HCT116 (cell line): Measurements from ENCODE around the gene PAFAH1B1. TPM values are rescaled to one million over a fixed set of nuclear protein-coding genes. Genes with fewer than 3 reads are reported as not detected.

ENCODE experiments used
- ATAC-seq: fragments of 200-7000 bp; cut with Tn5 transposase; 2 replicates; pipeline ENCODE4 v1.9.1; 2020; ENCODE audit warnings: mild to moderate bottlenecking, moderate library complexity
- BruUV-seq: library from RNA; stranded (reverse); fragments of 400-500 nt; replicated peaks from 2 replicates; lab custom pipeline; 2021; lab: Mats Ljungman, UMichigan
- CTCF ChIA-PET: fragments of 300-600 bp; sonication (Branson Sonifier 250); formaldehyde crosslinking; loops from one replicate; lab custom pipeline; 2021; ENCODE audit warnings: antibody characterized with exemption; lab: Charles Lee
- POLR2A ChIA-PET: fragments of 300-600, 350-600 bp; sonication (Branson Sonifier 250); formaldehyde crosslinking; loops from one replicate; lab custom pipeline; 2021; ENCODE audit warnings: antibody characterized with exemption; lab: Charles Lee
- RAD21 ChIA-PET, 2 experiments: fragments of 300-600 bp; sonication (Branson Sonifier 250); formaldehyde crosslinking; loops; one replicate each; lab custom pipeline; 2023; ENCODE audit warnings: low total read pairs in 2 of 2; ENCODE audit not compliant: uncharacterized antibody in 2 of 2, unreplicated experiment in 2 of 2, low non-redundant PET in 1 of 2; lab: Charles Lee
- DNase-seq: peaks from one replicate; pipeline ENCODE4 v3.0.0-alpha.2; 2010; ENCODE audit warnings: low read depth, low spot score
- H2AFZ ChIP-seq: fragments of 200-600 bp; shearing (Covaris generic), sonication (generic); 2 replicates; pipeline ENCODE4 v1.6.1; 2017; ENCODE audit warnings: low read depth, mixed run types, mixed read lengths, antibody characterized with exemption, low read length; ENCODE audit not compliant: poor library complexity, severe bottlenecking
- H3K27ac ChIP-seq: 2 replicates; pipeline ENCODE4 v1.5.1; 2012; ENCODE audit warnings: low read depth, low read length
- H3K27me3 ChIP-seq: fragments of 200-600 bp; sonication (generic); 2 replicates; pipeline ENCODE4 v1.6.1; 2016; ENCODE audit warnings: mixed run types, low read length, mixed read lengths; ENCODE audit not compliant: insufficient read depth
- H3K36me3 ChIP-seq, 2 experiments: fragments of 200-500 bp in 1 of 2; fragments of 200-600 bp in 1 of 2; sonication (Bioruptor generic) in 1 of 2; sonication (generic) in 1 of 2; 2 replicates each; pipeline versions ENCODE4 v1.5.1 to v1.6.1; 2014 to 2016; ENCODE audit warnings: low read length in 2 of 2, inconsistent platforms in 1 of 2, mixed read lengths in 1 of 2, mixed run types in 1 of 2; ENCODE audit not compliant: insufficient read depth in 2 of 2, control insufficient read depth in 1 of 2
- H3K4me1 ChIP-seq, 2 experiments: fragments of 200-600 bp in 1 of 2; sonication (generic) in 1 of 2; 2 replicates each; pipeline versions ENCODE4 v1.5.1 to v1.6.1; 2012 to 2017; ENCODE audit warnings: low read length in 2 of 2, inconsistent platforms in 1 of 2, mild to moderate bottlenecking in 1 of 2, mixed read lengths in 1 of 2, mixed run types in 1 of 2, moderate library complexity in 1 of 2; ENCODE audit not compliant: insufficient read depth in 2 of 2, control insufficient read depth in 1 of 2
- H3K4me2 ChIP-seq: fragments of 200-600 bp; sonication (generic); 2 replicates; pipeline ENCODE4 v1.6.1; 2017; ENCODE audit warnings: mixed run types, low read length, mixed read lengths
- H3K4me3 ChIP-seq, 2 experiments: fragments of 200-600 bp in 1 of 2; sonication (generic) in 1 of 2; replicated peaks in 1 of 2; 2 replicates each; pipeline ENCODE4 v1.5.1; 2011 to 2016; ENCODE audit warnings: low read length in 2 of 2, control low read depth in 1 of 2, low read depth in 1 of 2, mild to moderate bottlenecking in 1 of 2, mixed read lengths in 1 of 2, mixed run types in 1 of 2
- H3K79me2 ChIP-seq: fragments of 200-600 bp; sonication (generic); 2 replicates; pipeline ENCODE4 v1.6.1; 2017; ENCODE audit warnings: mild to moderate bottlenecking, mixed run types, low read length, moderate library complexity, mixed read lengths; ENCODE audit not compliant: insufficient read depth
- H3K9ac ChIP-seq: fragments of 200-600 bp; sonication (generic); 2 replicates; pipeline ENCODE4 v1.6.1; 2016; ENCODE audit warnings: low read length, mixed read lengths
- H3K9me2 ChIP-seq: fragments of 200-600 bp; sonication (generic), shearing (Covaris generic); 2 replicates; pipeline ENCODE4 v1.6.1; 2017; ENCODE audit warnings: mixed run types, mild to moderate bottlenecking, moderate library complexity; ENCODE audit not compliant: insufficient read depth
- H3K9me3 ChIP-seq, 2 experiments: fragments of 200-500 bp in 1 of 2; fragments of 200-600 bp in 1 of 2; sonication (Bioruptor generic) in 1 of 2; sonication (generic) in 1 of 2; 2 replicates each; pipeline ENCODE4 v1.6.1; 2014 to 2017; ENCODE audit warnings: low read length in 2 of 2, mixed read lengths in 2 of 2, inconsistent platforms in 1 of 2, low read depth in 1 of 2, mild to moderate bottlenecking in 1 of 2, mixed run types in 1 of 2, moderate library complexity in 1 of 2; ENCODE audit not compliant: control insufficient read depth in 1 of 2, insufficient read depth in 1 of 2
- H4K20me1 ChIP-seq: fragments of 200-600 bp; sonication (generic), shearing (Covaris generic); 2 replicates; pipeline ENCODE4 v1.6.1; 2017; ENCODE audit warnings: mixed run types, mild to moderate bottlenecking, moderate library complexity; ENCODE audit not compliant: insufficient read depth
- ATF3 ChIP-seq: IDR thresholded peaks from 2 replicates; pipeline ENCODE4 v1.6.1; 2012
- CEBPB ChIP-seq: IDR thresholded peaks from 2 replicates; pipeline ENCODE4 v1.6.1; 2012; ENCODE audit warnings: low read depth
- CTCF ChIP-seq, 3 experiments: fragments of 200-600 bp in 1 of 3; sonication (generic) in 1 of 3; IDR thresholded peaks in 2 of 3; conservative IDR thresholded peaks in 1 of 3; 2 replicates each; pipeline ENCODE4 v1.5.1; 2012 to 2017; ENCODE audit warnings: low read depth in 2 of 3, low read length in 2 of 3, antibody characterized with exemption in 1 of 3, borderline replicate concordance in 1 of 3, control low read depth in 1 of 3, mild to moderate bottlenecking in 1 of 3, mixed read lengths in 1 of 3, mixed run types in 1 of 3, moderate library complexity in 1 of 3; ENCODE audit not compliant: insufficient read depth in 1 of 3
- EGR1 ChIP-seq: IDR thresholded peaks from 2 replicates; pipeline ENCODE4 v1.6.1; 2012; ENCODE audit warnings: low read depth
- ELF1 ChIP-seq: IDR thresholded peaks from 2 replicates; pipeline ENCODE4 v1.6.1; 2012; ENCODE audit warnings: low read depth, borderline replicate concordance
- EZH2 ChIP-seq: fragments of 200-600 bp; sonication (generic); IDR thresholded peaks from 2 replicates; pipeline ENCODE4 v1.6.1; 2017; ENCODE audit warnings: antibody characterized with exemption, mixed run types
- FOSL1 ChIP-seq: IDR thresholded peaks from 2 replicates; pipeline ENCODE4 v1.6.1; 2012; ENCODE audit warnings: low read depth
- MAX ChIP-seq: IDR thresholded peaks from 2 replicates; pipeline ENCODE4 v1.6.1; 2012
- POLR2A ChIP-seq: IDR thresholded peaks from 2 replicates; pipeline ENCODE4 v1.7.0; 2011; ENCODE audit warnings: borderline replicate concordance; ENCODE audit not compliant: insufficient read depth, insufficient read length; ENCODE audit errors: extremely low read depth
- POLR2AphosphoS5 ChIP-seq: IDR thresholded peaks from 2 replicates; pipeline ENCODE4 v1.6.1; 2011; ENCODE audit warnings: mild to moderate bottlenecking, low read depth, low read length, moderate library complexity
- RAD21 ChIP-seq: IDR thresholded peaks from 2 replicates; pipeline ENCODE4 v1.6.1; 2012; ENCODE audit warnings: low read depth, mild to moderate bottlenecking
- REST ChIP-seq: IDR thresholded peaks from 2 replicates; pipeline ENCODE4 v1.6.1; 2012; ENCODE audit warnings: low read depth
- SIN3A ChIP-seq: IDR thresholded peaks from 2 replicates; pipeline ENCODE4 v1.6.1; 2012; ENCODE audit warnings: low read depth
- SP1 ChIP-seq: IDR thresholded peaks from 2 replicates; pipeline ENCODE4 v1.6.1; 2012; ENCODE audit warnings: low read depth
- TCF7L2 ChIP-seq: IDR thresholded peaks from 2 replicates; pipeline ENCODE4 v1.7.0; 2011; ENCODE audit warnings: borderline replicate concordance, inconsistent platforms; ENCODE audit not compliant: insufficient read depth, insufficient read length; ENCODE audit errors: extremely low read depth
- YY1 ChIP-seq: IDR thresholded peaks from 2 replicates; pipeline ENCODE4 v1.6.1; 2011; ENCODE audit warnings: low read length, low read depth, moderate library complexity, mild to moderate bottlenecking; ENCODE audit not compliant: insufficient replicate concordance; ENCODE audit errors: extremely low read depth
- ZBTB33 ChIP-seq: IDR thresholded peaks from 2 replicates; pipeline ENCODE4 v1.6.1; 2011; ENCODE audit warnings: mild to moderate bottlenecking, low read length, moderate library complexity; ENCODE audit not compliant: insufficient replicate concordance; ENCODE audit errors: extremely low read depth
- ZFX ChIP-seq: fragments of 450-650 bp; IDR thresholded peaks from 2 replicates; pipeline ENCODE4 v1.6.1; 2017
- ZNF274 ChIP-seq: fragments of 200-500 bp; sonication (Bioruptor generic); IDR thresholded peaks from 2 replicates; pipeline ENCODE4 v1.6.1; 2014; ENCODE audit warnings: mild to moderate bottlenecking, low read depth, low read length, inconsistent platforms
- intact Hi-C: fragments of 100-400 bp; cut with micrococcal nuclease; formaldehyde crosslinking; loops from 2 replicates; pipeline ENCODE4 v1.10.0; 2022
- total RNA-seq: library from RNA; stranded (reverse); gene quantifications from one replicate; pipeline ENCODE4 v1.2.1, GENCODE V29; 2021; ENCODE audit not compliant: unreplicated experiment

The PAFAH1B1 gene
- total RNA-seq, 1 experiment from 2014 or later, result 113 TPM

GRCh38 chr17:2693561-2694380, 100.3 kb downstream of the PAFAH1B1 start:
- Histone ChIP-seq H3K27me3 (no peaks in the 10 kb centered on the region), H3K4me3 (no peak overlapping the region), H3K9me3 (no peaks in the 10 kb centered on the region), H3K36me3 (peaks cover 11 to 48% of the 10 kb centered on the region in 2 experiments; a peak in 3 of 4 replicates), H2AFZ (no peak overlapping the region), H3K9me2 (no peaks in the 10 kb centered on the region), H4K20me1 (no peaks in the 10 kb centered on the region), H3K4me1 (no peaks in the 10 kb centered on the region), H3K9ac (no peak overlapping the region), H3K79me2 (no peaks in the 10 kb centered on the region; the same call in 1 of the 2 replicates), H3K4me2 (no peak overlapping the region), H3K27ac (no peak overlapping the region; the same call in 1 of the 2 replicates)
- CTCF ChIA-PET, result no interaction called here
- no peak for TF ChIP-seq SIN3A
- TF ChIP-seq SP1, result no peak
- no peak for TF ChIP-seq FOSL1
- TF ChIP-seq ZNF274, result no peak
- TF ChIP-seq REST, result no peak
- TF ChIP-seq CTCF (IDR thresholded peaks at IDR 0.05 in 2 of 3, conservative IDR thresholded peaks at IDR 0.05 in 1 of 3; ENCODE audit: borderline replicate concordance in 1 of 3, insufficient read depth in 1 of 3, low read depth in 2 of 3, low read length in 2 of 3), result no peak
- no peak for TF ChIP-seq ZBTB33
- TF ChIP-seq EZH2, result no peak
- no peak for TF ChIP-seq ATF3
- TF ChIP-seq EGR1, result no peak
- TF ChIP-seq ZFX, result no peak
- TF ChIP-seq TCF7L2, result no peak
- no peak for TF ChIP-seq ELF1
- TF ChIP-seq POLR2A, result no peak
- TF ChIP-seq MAX, result no peak
- TF ChIP-seq RAD21, result no peak
- no peak for TF ChIP-seq YY1
- TF ChIP-seq CEBPB, result no peak
- TF ChIP-seq POLR2AphosphoS5, result no peak
- RAD21 ChIA-PET, result no interaction called here
- no TSS peak for BruUV-seq
- DNase-seq (no peak), ATAC-seq (no peak)
- intact Hi-C loops, result no loop called here
- POLR2A ChIA-PET, result no interaction called here
